NT2/D1 (cell line): Measurements from ENCODE around the gene SLC7A6OS.

ENCODE experiments used
- YY1 ChIP-seq: IDR thresholded peaks from 2 replicates; pipeline ENCODE4 v1.6.1; 2011; ENCODE audit not compliant: insufficient read length, insufficient read depth
- ZNF274 ChIP-seq: IDR thresholded peaks from 2 replicates; pipeline ENCODE4 v1.6.1; 2011; ENCODE audit warnings: mild to moderate bottlenecking, low read depth, low read length

GRCh38 chr16:68342620-68343019 lies 31.9 kb upstream of the SLC7A6OS start:
- no peak for TF ChIP-seq YY1
- no peak for TF ChIP-seq ZNF274
